GM19324 (cell line): Measurements from ENCODE around the gene LTN1.
A peak's percentile ranks its signal among the peaks of the same experiment; 100 is the strongest.

Source experiments
- ATAC-seq: cut with Tn5 transposase; IDR thresholded peaks from one replicate; pipeline ENCODE4 v1.9.1; 2021; ENCODE audit warnings: mild to moderate bottlenecking, moderate library complexity; ENCODE audit not compliant: unreplicated experiment, low FRiP score

Gene LTN1

GRCh38 chr21:28892199-28893111 is 100.2 kb downstream of the LTN1 start:
- ATAC-seq: no peak

- ATAC-seq: no peak
Observed at GRCh38 chr21:28885853-28886177, 106.9 kb downstream of the LTN1 start.

GRCh38 chr21:28884976-28885852 is 107.5 kb downstream of the LTN1 start:
- peak; percentile 99 for ATAC-seq

GRCh38 chr21:28884481-28884880 is 108.2 kb downstream of the LTN1 start:
- ATAC-seq: no peak

GRCh38 chr21:28883931-28884330 is 108.7 kb downstream of the LTN1 start:
- ATAC-seq: no peak

GRCh38 chr21:28882345-28882744 is 110.3 kb downstream of the LTN1 start:
- no peak for ATAC-seq
